ENCODE data around the gene TMPRSS13.

- TF ChIP-seq POLR2AphosphoS5 (IDR thresholded peaks at IDR 0.05; ENCODE audit: borderline replicate concordance, low read depth, low read length) (no peak), EZH2 (IDR thresholded peaks at IDR 0.05) (no peak), FOXP2 (optimal IDR thresholded peaks at IDR 0.05; ENCODE audit: control extremely low read depth, extremely low read length, insufficient read depth) (no peak)
Measured at GRCh38 chr11:117876341-117877119, 52.7 kb downstream of the TMPRSS13 start, which contains the start of gene FXYD6.
